IMR-90 (cell line): ENCODE measurements around the gene TBC1D4. TPM values are rescaled to one million over a fixed set of nuclear protein-coding genes. Genes with fewer than 3 reads are reported as not detected.

ENCODE experiments used
- ATAC-seq: fragments of 200-7000 bp; cut with Tn5 transposase; 2 replicates; pipeline ENCODE4 v1.9.1; 2020; ENCODE audit warnings: low read depth, mild to moderate bottlenecking, moderate library complexity
- BruUV-seq: library from RNA; stranded (reverse); fragments of 400-500 nt; replicated peaks from 2 replicates; lab custom pipeline; 2021; lab: Mats Ljungman, UMichigan
- CTCF ChIA-PET: fragments of 300-600 bp; formaldehyde crosslinking; extraction: SDS; loops from one replicate; lab custom pipeline; 2021; ENCODE audit warnings: antibody characterized with exemption; lab: Yijun Ruan, JAX
- POLR2A ChIA-PET: fragments of 300-600 bp; sonication (Branson Sonifier 250); formaldehyde crosslinking; loops from one replicate; lab custom pipeline; 2022; ENCODE audit warnings: antibody characterized with exemption; ENCODE audit not compliant: unreplicated experiment; lab: Charles Lee
- DNase-seq: peaks from one replicate; pipeline ENCODE4 v3.0.0; 2013
- H2AFZ ChIP-seq: replicated peaks from 2 replicates; pipeline ENCODE3; 2013; ENCODE audit warnings: low read length, mild to moderate bottlenecking; ENCODE audit not compliant: poor library complexity
- H2AK5ac ChIP-seq: 2 replicates; pipeline ENCODE4 v1.6.1; 2013; ENCODE audit warnings: low read depth, low read length, inconsistent platforms
- H2AK9ac ChIP-seq: replicated peaks from 2 replicates; pipeline ENCODE3; 2013; ENCODE audit warnings: mild to moderate bottlenecking, low read depth, low read length, moderate library complexity; ENCODE audit not compliant: poor library complexity
- H2BK120ac ChIP-seq: 2 replicates; pipeline ENCODE4 v1.6.1; 2013; ENCODE audit warnings: low read depth, low read length, inconsistent platforms
- H2BK15ac ChIP-seq: 3 replicates; pipeline ENCODE4 v1.6.1; 2013; ENCODE audit warnings: low read depth, low read length, inconsistent platforms
- H2BK20ac ChIP-seq: 2 replicates; pipeline ENCODE4 v1.6.1; 2013; ENCODE audit warnings: low read depth, mild to moderate bottlenecking, inconsistent platforms, low read length, moderate library complexity
- H2BK5ac ChIP-seq: 2 replicates; pipeline ENCODE4 v1.6.1; 2013; ENCODE audit warnings: mild to moderate bottlenecking, low read depth, low read length, inconsistent platforms; ENCODE audit not compliant: poor library complexity, severe bottlenecking
- H3K14ac ChIP-seq: replicated peaks from 2 replicates; pipeline ENCODE4 v1.6.1; 2013; ENCODE audit warnings: low read depth, low read length, inconsistent platforms
- H3K18ac ChIP-seq: 2 replicates; pipeline ENCODE4 v1.6.1; 2013; ENCODE audit warnings: low read depth, low read length, control low read depth
- H3K23ac ChIP-seq: 2 replicates; pipeline ENCODE4 v1.6.1; 2013; ENCODE audit warnings: low read depth, low read length, inconsistent platforms
- H3K27ac ChIP-seq: 2 replicates; pipeline ENCODE4 v1.5.1; 2013; ENCODE audit warnings: mild to moderate bottlenecking, control low read depth, low read length; ENCODE audit not compliant: insufficient read depth
- H3K27me3 ChIP-seq: 2 replicates; pipeline ENCODE4 v1.6.1; 2013; ENCODE audit warnings: low read length; ENCODE audit not compliant: control insufficient read depth, insufficient read depth
- H3K36me3 ChIP-seq: 2 replicates; pipeline ENCODE4 v1.6.1; 2013; ENCODE audit warnings: low read length, mixed read lengths; ENCODE audit not compliant: control insufficient read depth, insufficient read depth
- H3K4ac ChIP-seq: 2 replicates; pipeline ENCODE4 v1.6.1; 2013; ENCODE audit warnings: low read depth, low read length, inconsistent platforms
- H3K4me1 ChIP-seq: 2 replicates; pipeline ENCODE4 v1.6.1; 2013; ENCODE audit warnings: low read length, mixed read lengths; ENCODE audit not compliant: control insufficient read depth, insufficient read depth
- H3K4me2 ChIP-seq: 2 replicates; pipeline ENCODE4 v1.6.1; 2013; ENCODE audit warnings: low read depth, mild to moderate bottlenecking, control low read depth, low read length, moderate library complexity
- H3K4me3 ChIP-seq: 2 replicates; pipeline ENCODE4 v1.5.1; 2013; ENCODE audit warnings: low read depth, mild to moderate bottlenecking, control low read depth, low read length, moderate library complexity; ENCODE audit not compliant: insufficient read depth
- H3K56ac ChIP-seq: 2 replicates; pipeline ENCODE4 v1.6.1; 2013; ENCODE audit warnings: low read length, inconsistent platforms; ENCODE audit not compliant: insufficient read depth; ENCODE audit errors: extremely low read depth
- H3K79me1 ChIP-seq, 2 experiments: 2 replicates each; pipeline ENCODE4 v1.6.1; 2013; ENCODE audit warnings: low read length in 2 of 2, inconsistent platforms in 1 of 2, low read depth in 1 of 2
- H3K9ac ChIP-seq: 2 replicates; pipeline ENCODE4 v1.6.1; 2013; ENCODE audit warnings: low read depth, low read length, control low read depth
- H3K9me1 ChIP-seq: 2 replicates; pipeline ENCODE4 v1.6.1; 2013; ENCODE audit warnings: low read length, inconsistent platforms; ENCODE audit not compliant: insufficient read depth
- H3K9me3 ChIP-seq: 2 replicates; pipeline ENCODE4 v1.6.1; 2013; ENCODE audit warnings: low read length; ENCODE audit not compliant: control insufficient read depth, insufficient read depth
- H4K20me1 ChIP-seq: 2 replicates; pipeline ENCODE4 v1.6.1; 2013; ENCODE audit warnings: low read length, inconsistent platforms; ENCODE audit not compliant: insufficient read depth
- H4K5ac ChIP-seq: 2 replicates; pipeline ENCODE4 v1.6.1; 2013; ENCODE audit warnings: mild to moderate bottlenecking, low read depth, low read length, control low read depth
- H4K8ac ChIP-seq, 2 experiments: 2 replicates each; pipeline ENCODE4 v1.6.1; 2013; ENCODE audit warnings: low read depth in 2 of 2, low read length in 2 of 2, control low read depth in 1 of 2, inconsistent platforms in 1 of 2
- H4K91ac ChIP-seq: 2 replicates; pipeline ENCODE4 v1.6.1; 2013; ENCODE audit warnings: low read depth, low read length, inconsistent platforms; ENCODE audit not compliant: insufficient read depth
- CTCF ChIP-seq: conservative IDR thresholded peaks from 2 replicates; pipeline ENCODE4 v1.5.1; 2012; ENCODE audit warnings: mild to moderate bottlenecking, low read depth, low read length, improper control_type of control experiment
- FOS ChIP-seq: fragments of 150-350 bp; IDR thresholded peaks from 2 replicates; pipeline ENCODE4 v1.6.1; 2016; ENCODE audit warnings: low read depth, low read length
- RAD21 ChIP-seq: IDR thresholded peaks from 2 replicates; pipeline ENCODE4 v1.6.1; 2012; ENCODE audit warnings: low read length, improper control_type of control experiment
- SMC3 ChIP-seq: fragments of 150-350 bp; IDR thresholded peaks from 2 replicates; pipeline ENCODE4 v1.6.1; 2016; ENCODE audit warnings: low read depth, mild to moderate bottlenecking, antibody characterized with exemption, low read length, moderate library complexity
- WGBS, 2 experiments: methylation state at CpG; one replicate each; pipeline versions ENCODE4 v1.1.5 to v1.1.7; 2013; ENCODE audit warnings: missing lambda C conversion rate in 2 of 2; ENCODE audit not compliant: insufficient read length in 1 of 2; ENCODE audit errors: extremely low coverage in 2 of 2; 5-methylcytosine and 5-hydroxymethylcytosine counted together
- dilution Hi-C: fragments of 300-500 bp; cut with HindIII; formaldehyde crosslinking; loops from one replicate; pipeline ENCODE4 v1.14.3; 2018; ENCODE audit warnings: low sequenced_read_pairs; ENCODE audit not compliant: unreplicated experiment
- in situ Hi-C: fragments of 300-500 bp; cut with MboI; formaldehyde crosslinking; loops from 3 replicates; pipeline ENCODE4 v1.14.3; 2019; ENCODE audit warnings: low sequenced_read_pairs, inconsistent platforms, mixed read lengths
- intact Hi-C: fragments of 100-400 bp; cut with micrococcal nuclease; formaldehyde crosslinking; loops from 2 replicates; pipeline ENCODE4 v1.10.0; 2022
- polyA plus RNA-seq, 3 experiments: library from polyadenylated mRNA; depleted of rRNA; stranded (reverse); fragments of >200 nt; gene quantifications; 2 replicates each; pipeline ENCODE4 v1.2.3, GENCODE V29; 2012; ENCODE audit warnings: low replicate concordance in 1 of 3
- total RNA-seq: library from RNA; depleted of rRNA; stranded (reverse); fragments of >200 nt; gene quantifications from 2 replicates; pipeline ENCODE4 v1.2.3, GENCODE V29; 2012

The TBC1D4 gene
- total and polyA plus RNA-seq, 2 of the 4 experiments (the other 2 are of a cell fraction), result 7.5 to 22.8 TPM

- H3K36me3 ChIP-seq, result no peaks in the 10 kb centered on the region
- no peak overlapping the region for H2BK20ac ChIP-seq
- H3K27me3 ChIP-seq, result peaks cover 10% of the 10 kb centered on the region; the same call in 1 of the 2 replicates
- H3K4me1 ChIP-seq, result no peaks in the 10 kb centered on the region
- H4K8ac ChIP-seq, result no peak overlapping the region
- intact Hi-C loops, result loop anchor here (5.0 to 10.0 kb wide), 3 partner anchors 1126 to 1536 kb away; partner anchors contain the start of gene KLF12
- no peak overlapping the region for H2BK5ac ChIP-seq
- H3K18ac ChIP-seq, result no peak overlapping the region
- H2AK5ac ChIP-seq, result no peak overlapping the region
- H2BK120ac ChIP-seq, result no peak overlapping the region
- WGBS, 2 experiments, result no CpG with 5 or more reads among the region's 3 CpGs
- H2AK9ac ChIP-seq, result no peak overlapping the region
- H3K56ac ChIP-seq, result no peak overlapping the region
- no peak overlapping the region for H3K27ac ChIP-seq
- peak; percentile 65; the same call in 1 of the 2 replicates for TF ChIP-seq SMC3
- peak; percentile 81 for TF ChIP-seq RAD21
- TF ChIP-seq FOS, result no peak
- TF ChIP-seq CTCF, result peak; percentile 81
- no peak overlapping the region for H3K4me2 ChIP-seq
- dilution Hi-C loops, result no loop called here
- H2BK15ac ChIP-seq, result no peak overlapping the region
- H4K5ac ChIP-seq, result no peak overlapping the region
- no peak overlapping the region for H3K4ac ChIP-seq
- no peak overlapping the region for H2AFZ ChIP-seq
- no peak overlapping the region for H3K4me3 ChIP-seq
- POLR2A ChIA-PET, result no interaction called here
- H3K23ac ChIP-seq, result no peak overlapping the region
- no peak overlapping the region for H4K91ac ChIP-seq
- no peak overlapping the region for H3K9ac ChIP-seq
- ATAC-seq (peak; percentile 76), DNase-seq (peak; percentile 55)
- CTCF ChIA-PET, result interaction anchor here (0.7 kb wide), 1 partner anchor 26 kb away, joined by 3 read pairs; no protein-coding TSS in a partner anchor
- H3K9me1 ChIP-seq, result no peaks in the 10 kb centered on the region
- in situ Hi-C loops, result no loop called here
- no peaks in the 10 kb centered on the region for H3K9me3 ChIP-seq
- no TSS peak for BruUV-seq
- H3K79me1 ChIP-seq, result no peaks in the 10 kb centered on the region
- no peak overlapping the region for H3K14ac ChIP-seq
- no peaks in the 10 kb centered on the region for H4K20me1 ChIP-seq
These were observed 223.7 kb downstream of the TBC1D4 start for GRCh38 chr13:75258159-75258782.
